Activated B cell treated with CpG ODN at 0.5 μM for 24 hours (primary cell): Measurements from ENCODE around the gene ERBB4. TPM values are rescaled to one million over a fixed set of nuclear protein-coding genes. Genes with fewer than 3 reads are reported as not detected.
A peak's percentile ranks its signal among the peaks of the same experiment; 100 is the strongest.

Experiments used
- ATAC-seq: fragments of 200-7000 bp; cut with Tn5 transposase; one replicate; pipeline ENCODE4 v1.10.0; 2021; ENCODE audit warnings: low read depth, mild to moderate bottlenecking, moderate library complexity
- CTCF ChIA-PET: fragments of 350-600 bp; sonication (Branson Sonifier 250); formaldehyde crosslinking; loops from one replicate; lab custom pipeline; 2021; ENCODE audit warnings: antibody characterized with exemption; lab: Charles Lee
- POLR2A ChIA-PET: fragments of 350-600 bp; sonication (Branson Sonifier 250); formaldehyde crosslinking; loops from one replicate; lab custom pipeline; 2021; ENCODE audit warnings: antibody characterized with exemption; lab: Charles Lee
- DNase-seq: peaks from one replicate; pipeline ENCODE4 v3.0.0; 2022
- H3K27ac Mint-ChIP-seq: one replicate; pipeline ENCODE4 v1.8.0; 2020; ENCODE audit warnings: mixed read lengths
- H3K27me3 Mint-ChIP-seq: one replicate; pipeline ENCODE4 v1.8.0; 2021; ENCODE audit warnings: mixed read lengths
- H3K36me3 Mint-ChIP-seq: one replicate; pipeline ENCODE4 v1.8.0; 2021; ENCODE audit warnings: low read depth, mixed read lengths
- H3K4me1 Mint-ChIP-seq: one replicate; pipeline ENCODE4 v1.8.0; 2021; ENCODE audit warnings: mixed read lengths
- H3K4me3 Mint-ChIP-seq: one replicate; pipeline ENCODE4 v1.8.0; 2020; ENCODE audit warnings: mild to moderate bottlenecking, mixed read lengths
- H3K9me3 Mint-ChIP-seq: one replicate; pipeline ENCODE4 v1.8.0; 2020; ENCODE audit warnings: mixed read lengths
- intact Hi-C: fragments of 100-400 bp; cut with micrococcal nuclease; formaldehyde crosslinking; loops from one replicate; pipeline ENCODE4 v1.15.1; 2024
- total RNA-seq: library from RNA; stranded (reverse); gene quantifications from 2 replicates; pipeline ENCODE4 v1.2.3, GENCODE V29; 2022
- TF ChIP-seq, protein P1 (sequence below): fragments of 200-600 bp; IDR thresholded peaks from one replicate; pipeline ENCODE4 v1.8.0; 2022; ENCODE audit warnings: antibody characterized with exemption, mild to moderate bottlenecking

Gene ERBB4
- total RNA-seq: not detected in 2 replicates

DNA sequence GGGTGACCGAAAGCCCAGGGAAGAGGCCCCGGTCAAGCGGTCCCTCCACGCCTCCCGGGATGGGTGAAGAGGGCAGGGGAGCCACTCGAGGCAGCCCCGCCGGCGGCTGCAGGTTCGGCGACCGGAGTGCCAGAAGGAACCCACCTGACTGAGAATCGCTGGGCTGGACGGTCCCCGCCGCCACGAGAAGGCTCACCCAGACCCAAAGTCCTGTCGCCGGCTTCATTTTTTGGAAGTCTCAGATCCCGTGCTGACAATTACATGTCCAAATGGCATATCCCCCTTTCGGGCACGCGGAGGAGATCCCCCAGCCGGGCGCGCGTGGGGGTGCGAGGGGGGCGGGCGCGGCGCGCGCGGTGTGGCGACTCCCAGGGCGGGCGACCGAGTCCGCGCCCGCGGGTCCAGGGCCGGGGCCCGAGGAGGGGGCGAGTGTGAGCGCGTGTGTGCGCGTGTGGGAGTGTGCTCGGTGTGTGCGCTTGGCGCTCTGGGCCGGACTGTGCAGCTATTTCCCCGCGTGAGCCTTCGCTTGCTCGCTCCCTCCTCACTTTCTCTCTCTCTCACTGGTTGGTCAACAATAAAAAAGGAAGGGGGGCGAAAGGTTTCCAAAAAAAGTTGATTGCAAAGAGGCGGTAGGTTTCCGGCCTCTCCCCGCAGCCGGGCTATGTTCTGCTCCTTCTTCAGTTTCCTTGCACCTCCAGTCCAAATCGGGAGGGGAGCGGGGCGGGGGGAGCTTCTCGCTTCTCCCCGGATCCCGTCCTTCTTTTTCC, at the start of gene ERBB4:
Gene ERBB4 (minus strand): TSS at position 498 of the 767 bp plus-strand sequence. CDS start 272 bp downstream, at position 226.
- H3K27me3 Mint-ChIP-seq: peaks cover 39% of the 10 kb centered on the region
- ChIA-PET CTCF (no interaction called here), POLR2A (no interaction called here)
- H3K9me3 Mint-ChIP-seq: no peaks in the 10 kb centered on the region
- H3K4me1 Mint-ChIP-seq: peaks cover 26% of the 10 kb centered on the region
- TF ChIP-seq, protein P1, sequence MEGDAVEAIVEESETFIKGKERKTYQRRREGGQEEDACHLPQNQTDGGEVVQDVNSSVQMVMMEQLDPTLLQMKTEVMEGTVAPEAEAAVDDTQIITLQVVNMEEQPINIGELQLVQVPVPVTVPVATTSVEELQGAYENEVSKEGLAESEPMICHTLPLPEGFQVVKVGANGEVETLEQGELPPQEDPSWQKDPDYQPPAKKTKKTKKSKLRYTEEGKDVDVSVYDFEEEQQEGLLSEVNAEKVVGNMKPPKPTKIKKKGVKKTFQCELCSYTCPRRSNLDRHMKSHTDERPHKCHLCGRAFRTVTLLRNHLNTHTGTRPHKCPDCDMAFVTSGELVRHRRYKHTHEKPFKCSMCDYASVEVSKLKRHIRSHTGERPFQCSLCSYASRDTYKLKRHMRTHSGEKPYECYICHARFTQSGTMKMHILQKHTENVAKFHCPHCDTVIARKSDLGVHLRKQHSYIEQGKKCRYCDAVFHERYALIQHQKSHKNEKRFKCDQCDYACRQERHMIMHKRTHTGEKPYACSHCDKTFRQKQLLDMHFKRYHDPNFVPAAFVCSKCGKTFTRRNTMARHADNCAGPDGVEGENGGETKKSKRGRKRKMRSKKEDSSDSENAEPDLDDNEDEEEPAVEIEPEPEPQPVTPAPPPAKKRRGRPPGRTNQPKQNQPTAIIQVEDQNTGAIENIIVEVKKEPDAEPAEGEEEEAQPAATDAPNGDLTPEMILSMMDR: no peak
- intact Hi-C loops: no loop called here
- ATAC-seq (no peak), DNase-seq (no peak)
- no peak within 1 kb of the TSS for H3K27ac Mint-ChIP-seq
- H3K4me3 Mint-ChIP-seq: peak within 1 kb of the TSS; percentile 52
- H3K36me3 Mint-ChIP-seq: no peaks in the 10 kb centered on the region

DNA sequence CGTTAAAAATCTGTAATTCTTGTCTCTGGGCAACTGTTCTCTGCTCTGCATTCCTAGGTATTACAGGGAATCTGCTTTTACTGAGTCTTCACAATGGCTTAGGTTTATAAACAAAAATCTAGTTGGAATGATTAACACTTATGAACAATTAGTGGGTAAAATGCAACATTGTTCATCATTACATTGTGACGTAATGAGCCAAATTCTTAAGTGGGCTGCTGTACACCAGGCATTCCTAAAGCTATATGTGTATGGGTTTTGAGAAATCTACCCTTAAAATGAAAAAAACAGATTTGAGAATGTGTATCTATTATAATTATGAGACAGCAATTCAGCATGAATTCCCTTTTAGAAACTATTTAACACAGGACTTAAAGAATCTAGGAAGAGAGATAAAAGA, 41.5 kb upstream of the ERBB4 start:
- no peaks in the 10 kb centered on the region for H3K36me3 Mint-ChIP-seq
- ATAC-seq: no peak

DNA sequence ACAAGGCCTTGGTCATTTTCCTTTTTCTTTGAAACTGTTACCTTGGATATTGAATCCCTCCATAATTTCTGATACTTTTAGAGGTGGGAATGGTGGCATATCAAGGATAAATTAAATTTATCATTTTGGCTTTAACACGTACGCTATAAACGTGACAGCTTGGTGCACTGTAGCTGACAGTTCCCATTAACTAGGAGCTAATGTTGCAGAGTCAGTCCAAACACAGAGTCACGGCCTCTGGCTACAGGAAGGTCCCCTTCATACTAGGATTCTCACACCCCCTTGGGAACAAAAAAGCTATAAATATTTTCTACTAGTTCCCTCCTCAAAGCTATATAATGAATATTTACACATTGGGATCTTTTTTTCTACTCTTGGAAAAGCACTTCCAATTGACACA, 17.7 kb upstream of the ERBB4 start:
- POLR2A ChIA-PET: no interaction called here
- Mint-ChIP-seq H3K4me1 (no peaks in the 10 kb centered on the region), H3K27ac (no peak overlapping the region), H3K4me3 (no peak overlapping the region), H3K9me3 (no peaks in the 10 kb centered on the region), H3K27me3 (no peaks in the 10 kb centered on the region), H3K36me3 (no peaks in the 10 kb centered on the region)
- intact Hi-C loops: no loop called here
- no peak for DNase-seq
- no peak for ATAC-seq
- TF ChIP-seq, protein P1: no peak
- CTCF ChIA-PET: interaction anchor here (1.8 kb wide), 1 partner anchor 11 kb away, joined by 10 read pairs; no protein-coding TSS in a partner anchor

More for the DNA sequence above, 41.5 kb upstream of the ERBB4 start:
- no peak for DNase-seq
- CTCF ChIA-PET: no interaction called here
- H3K27ac Mint-ChIP-seq: no peak overlapping the region
- TF ChIP-seq, protein P1: no peak
- H3K4me3 Mint-ChIP-seq: no peak overlapping the region
- intact Hi-C loops: no loop called here
- no peaks in the 10 kb centered on the region for H3K27me3 Mint-ChIP-seq
- POLR2A ChIA-PET: no interaction called here
- H3K9me3 Mint-ChIP-seq: no peaks in the 10 kb centered on the region
- no peaks in the 10 kb centered on the region for H3K4me1 Mint-ChIP-seq

DNA sequence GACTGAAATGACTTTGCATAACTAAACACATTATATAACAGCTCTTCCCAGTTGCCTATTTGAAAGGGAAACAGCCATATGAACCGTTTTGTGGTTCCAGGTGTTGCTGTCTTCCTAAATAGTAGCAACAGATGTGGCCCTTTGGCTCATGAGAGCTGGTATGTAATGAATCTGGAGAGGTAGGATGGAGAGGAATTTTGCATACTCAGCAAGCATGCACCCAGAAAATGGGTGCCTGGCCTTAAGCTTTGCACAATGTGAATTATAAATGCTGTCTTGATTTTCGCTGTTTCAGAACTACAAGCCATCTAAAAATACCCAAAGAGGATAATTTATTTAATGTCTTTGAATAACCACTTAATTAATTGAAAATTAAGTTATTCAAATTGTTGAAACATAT, 15.6 kb upstream of the ERBB4 start:
- no peak for ATAC-seq
- Mint-ChIP-seq H3K4me1 (no peaks in the 10 kb centered on the region), H3K9me3 (no peaks in the 10 kb centered on the region), H3K4me3 (no peak overlapping the region), H3K27me3 (no peaks in the 10 kb centered on the region), H3K27ac (no peak overlapping the region), H3K36me3 (no peaks in the 10 kb centered on the region)
- POLR2A ChIA-PET: no interaction called here
- DNase-seq: no peak
- TF ChIP-seq, protein P1: no peak
- CTCF ChIA-PET: no interaction called here
- intact Hi-C loops: no loop called here

DNA sequence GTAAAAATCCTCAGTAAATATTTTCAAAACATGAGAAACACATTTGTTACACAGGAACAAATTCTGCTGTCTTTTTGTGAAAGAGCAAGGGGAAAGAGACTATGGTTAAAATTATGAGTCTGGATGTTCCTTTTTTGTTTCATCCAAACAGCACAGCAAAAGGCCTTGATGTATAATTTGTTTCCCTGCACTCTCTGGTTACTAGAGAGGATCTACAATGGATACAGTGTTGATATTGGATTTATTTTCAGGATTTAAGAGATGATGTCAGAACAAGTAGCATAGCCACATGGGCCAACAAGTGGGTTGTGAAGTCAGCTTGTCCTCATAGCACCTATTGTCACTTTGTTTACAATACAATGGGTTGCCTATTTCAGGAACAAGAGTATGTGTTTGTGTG, 11.3 kb upstream of the ERBB4 start:
- POLR2A ChIA-PET: no interaction called here
- Mint-ChIP-seq H3K4me1 (no peaks in the 10 kb centered on the region), H3K27me3 (peaks cover 3% of the 10 kb centered on the region), H3K4me3 (no peak overlapping the region), H3K27ac (no peak overlapping the region), H3K36me3 (no peaks in the 10 kb centered on the region), H3K9me3 (no peaks in the 10 kb centered on the region)
- no peak for ATAC-seq
- CTCF ChIA-PET: no interaction called here
- no peak for DNase-seq
- TF ChIP-seq, protein P1: no peak
- intact Hi-C loops: no loop called here
